ENCODE results near the gene SLC49A3.
"Not testable (repeated sequence)": the region's sequence is repeated elsewhere in the genome, so short reads cannot be mapped to it uniquely, and the experiment has no call there.

The SLC49A3 gene

GRCh38 chr4:722169-722725 is 33.3 kb upstream of the SLC49A3 start:
- DNase-seq (ENCODE audit: low read depth in 2 of 2): no peak

GRCh38 chr4:721261-722168 is 32.6 kb upstream of the SLC49A3 start:
- no peak for DNase-seq (ENCODE audit: low read depth in 2 of 2)

- no peak for DNase-seq (ENCODE audit: low read depth in 2 of 2)
These were observed 31.3 kb upstream of the SLC49A3 start for GRCh38 chr4:720111-720860.

GRCh38 chr4:718460-718859 is 29.5 kb upstream of the SLC49A3 start:
- DNase-seq (ENCODE audit: low read depth in 2 of 2): no peak

GRCh38 chr4:717601-718320 is 28.8 kb upstream of the SLC49A3 start:
- DNase-seq (ENCODE audit: low read depth in 2 of 2): no peak

GRCh38 chr4:714087-714486 is 25.1 kb upstream of the SLC49A3 start:
- DNase-seq (ENCODE audit: low read depth in 2 of 2): no peak

GRCh38 chr4:712916-713632 is 24.1 kb upstream of the SLC49A3 start:
- no peak for DNase-seq (ENCODE audit: low read depth in 2 of 2)

- DNase-seq (ENCODE audit: low read depth in 2 of 2): no peak
These were observed 23.1 kb upstream of the SLC49A3 start for GRCh38 chr4:712093-712492.

GRCh38 chr4:710916-711315 is 22.0 kb upstream of the SLC49A3 start:
- no peak for DNase-seq (ENCODE audit: low read depth in 2 of 2)

GRCh38 chr4:710116-710515 is 21.2 kb upstream of the SLC49A3 start:
- DNase-seq (ENCODE audit: low read depth in 2 of 2): no peak

GRCh38 chr4:709348-709747 is 20.4 kb upstream of the SLC49A3 start:
- DNase-seq (ENCODE audit: low read depth in 2 of 2): no peak

GRCh38 chr4:708631-708933 is 19.6 kb upstream of the SLC49A3 start:
- no peak for DNase-seq (ENCODE audit: low read depth in 2 of 2)

GRCh38 chr4:707929-708630 is 19.1 kb upstream of the SLC49A3 start:
- DNase-seq (ENCODE audit: low read depth in 2 of 2): no peak

GRCh38 chr4:706834-707598 is 18.1 kb upstream of the SLC49A3 start:
- DNase-seq (ENCODE audit: low read depth in 2 of 2): no peak

GRCh38 chr4:706083-706633 is 17.2 kb upstream of the SLC49A3 start:
- not testable (repeated sequence) for DNase-seq (ENCODE audit: low read depth in 2 of 2)

GRCh38 chr4:705278-706082 is 16.5 kb upstream of the SLC49A3 start, which contains the start of gene PCGF3:
Gene PCGF3 (plus strand): TSS chr4:705832. CDS start chr4:733681, 27,849 bp downstream.
- DNase-seq (ENCODE audit: low read depth in 2 of 2): peak; percentile 92 to 97

- DNase-seq (ENCODE audit: low read depth in 2 of 2): no peak
These were observed 16.0 kb upstream of the SLC49A3 start for GRCh38 chr4:704971-705277.

GRCh38 chr4:704198-704891 is 15.4 kb upstream of the SLC49A3 start:
- no peak for DNase-seq (ENCODE audit: low read depth in 2 of 2)

Measured in stimulated activated CD4-positive, alpha-beta T cell treated with anti-CD3 and anti-CD28 coated beads, Interleukin-1b, Interleukin-23, amount 100 ng/mL, for 1 hour (primary cell).